Loucy (cell line): ENCODE data around the gene RCN2.

Experiments
- H2AFZ ChIP-seq: fragments of 200-600 bp; sonication (generic); 2 replicates; pipeline ENCODE4 v1.6.0; 2016; ENCODE audit warnings: antibody characterized with exemption, mild to moderate bottlenecking, low read length, moderate library complexity
- H3F3A ChIP-seq: fragments of 200-600 bp; 2 replicates; pipeline ENCODE4 v1.6.0; 2016; ENCODE audit warnings: antibody characterized with exemption, low read depth, mild to moderate bottlenecking
- H3K27me3 ChIP-seq: fragments of 200-600 bp; sonication (generic); 2 replicates; pipeline ENCODE4 v1.6.1; 2014; ENCODE audit warnings: low read length, mild to moderate bottlenecking; ENCODE audit not compliant: insufficient read depth, poor library complexity, severe bottlenecking
- H3K36me3 ChIP-seq: fragments of 200-600 bp; sonication (generic); 2 replicates; pipeline ENCODE4 v1.6.1; 2016; ENCODE audit warnings: low read length; ENCODE audit not compliant: insufficient read depth
- H3K4me1 ChIP-seq: fragments of 200-600 bp; sonication (generic); 2 replicates; pipeline ENCODE4 v1.5.1; 2014; ENCODE audit warnings: low read length, mild to moderate bottlenecking; ENCODE audit not compliant: insufficient read depth, poor library complexity, severe bottlenecking
- H3K4me2 ChIP-seq: fragments of 200-600 bp; sonication (generic); 2 replicates; pipeline ENCODE4 v1.6.0; 2014; ENCODE audit warnings: antibody characterized with exemption, low read length, low read depth, mild to moderate bottlenecking; ENCODE audit not compliant: poor library complexity, severe bottlenecking
- H3K4me3 ChIP-seq: fragments of 200-600 bp; sonication (generic); 2 replicates; pipeline ENCODE4 v1.5.1; 2014; ENCODE audit warnings: low read length, mild to moderate bottlenecking, mixed read lengths; ENCODE audit not compliant: poor library complexity, severe bottlenecking
- H3K79me2 ChIP-seq: fragments of 200-600 bp; sonication (generic); 2 replicates; pipeline ENCODE4 v1.6.1; 2014; ENCODE audit warnings: low read length; ENCODE audit not compliant: insufficient read depth
- H3K9ac ChIP-seq: fragments of 200-600 bp; sonication (generic); 2 replicates; pipeline ENCODE4 v1.6.0; 2014; ENCODE audit warnings: mild to moderate bottlenecking, low read depth, low read length, moderate library complexity; ENCODE audit not compliant: poor library complexity, severe bottlenecking
- H3K9me2 ChIP-seq: fragments of 200-600 bp; sonication (generic); replicated peaks from 2 replicates; pipeline ENCODE4 v1.6.1; 2016; ENCODE audit warnings: low read depth, low read length, mixed read lengths
- H3K9me3 ChIP-seq: fragments of 200-600 bp; sonication (generic); 2 replicates; pipeline ENCODE4 v1.6.1; 2014; ENCODE audit warnings: mild to moderate bottlenecking, antibody characterized with exemption, low read length, low read depth; ENCODE audit not compliant: insufficient read depth
- H4K20me1 ChIP-seq: fragments of 200-600 bp; sonication (generic); 2 replicates; pipeline ENCODE4 v1.6.0; 2014; ENCODE audit warnings: antibody characterized with exemption, low read length, mild to moderate bottlenecking; ENCODE audit not compliant: insufficient read depth, poor library complexity, severe bottlenecking
- EZH2phosphoT487 ChIP-seq: fragments of 200-600 bp; IDR thresholded peaks from 2 replicates; pipeline ENCODE4 v1.6.1; 2018; ENCODE audit warnings: antibody characterized with exemption, mild to moderate bottlenecking, moderate library complexity, borderline replicate concordance
- TF ChIP-seq, protein P1 (sequence below): fragments of 200-600 bp; sonication (generic); conservative IDR thresholded peaks from 2 replicates; pipeline ENCODE4 v1.5.1; 2014; ENCODE audit warnings: mild to moderate bottlenecking, antibody characterized with exemption, low read length

The RCN2 gene

DNA sequence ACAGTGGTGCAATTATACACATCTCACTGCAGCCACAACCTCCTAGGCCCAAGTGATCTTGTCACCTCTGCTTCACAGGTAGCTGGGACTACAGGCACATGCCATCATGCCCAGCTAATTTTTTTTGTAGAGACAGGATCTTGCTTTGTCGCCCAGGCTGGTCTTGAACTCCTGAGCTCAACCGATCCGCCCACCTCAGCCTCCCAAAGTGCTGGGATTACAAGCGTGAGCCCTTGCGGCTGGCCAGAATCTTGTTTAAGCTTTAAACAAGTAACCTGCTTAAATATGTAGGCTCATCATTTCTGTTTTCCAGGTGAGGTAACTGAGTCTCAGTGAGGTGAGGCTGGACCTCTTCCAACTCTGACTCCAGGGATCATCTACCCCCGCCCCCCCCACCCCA lies 55.7 kb downstream of the RCN2 start:
- no peak overlapping the region for H2AFZ ChIP-seq
- no peaks in the 10 kb centered on the region for H3K27me3 ChIP-seq
- TF ChIP-seq, protein P1, sequence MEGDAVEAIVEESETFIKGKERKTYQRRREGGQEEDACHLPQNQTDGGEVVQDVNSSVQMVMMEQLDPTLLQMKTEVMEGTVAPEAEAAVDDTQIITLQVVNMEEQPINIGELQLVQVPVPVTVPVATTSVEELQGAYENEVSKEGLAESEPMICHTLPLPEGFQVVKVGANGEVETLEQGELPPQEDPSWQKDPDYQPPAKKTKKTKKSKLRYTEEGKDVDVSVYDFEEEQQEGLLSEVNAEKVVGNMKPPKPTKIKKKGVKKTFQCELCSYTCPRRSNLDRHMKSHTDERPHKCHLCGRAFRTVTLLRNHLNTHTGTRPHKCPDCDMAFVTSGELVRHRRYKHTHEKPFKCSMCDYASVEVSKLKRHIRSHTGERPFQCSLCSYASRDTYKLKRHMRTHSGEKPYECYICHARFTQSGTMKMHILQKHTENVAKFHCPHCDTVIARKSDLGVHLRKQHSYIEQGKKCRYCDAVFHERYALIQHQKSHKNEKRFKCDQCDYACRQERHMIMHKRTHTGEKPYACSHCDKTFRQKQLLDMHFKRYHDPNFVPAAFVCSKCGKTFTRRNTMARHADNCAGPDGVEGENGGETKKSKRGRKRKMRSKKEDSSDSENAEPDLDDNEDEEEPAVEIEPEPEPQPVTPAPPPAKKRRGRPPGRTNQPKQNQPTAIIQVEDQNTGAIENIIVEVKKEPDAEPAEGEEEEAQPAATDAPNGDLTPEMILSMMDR, result no peak
- H3K9ac ChIP-seq, result no peak overlapping the region
- H3F3A ChIP-seq, result no peaks in the 10 kb centered on the region
- no peaks in the 10 kb centered on the region for H3K79me2 ChIP-seq
- H3K9me3 ChIP-seq, result no peaks in the 10 kb centered on the region
- no peak overlapping the region for H3K4me3 ChIP-seq
- peaks cover 18% of the 10 kb centered on the region for H3K4me1 ChIP-seq
- H3K4me2 ChIP-seq, result no peak overlapping the region
- H4K20me1 ChIP-seq, result no peaks in the 10 kb centered on the region
- H3K36me3 ChIP-seq, result no peaks in the 10 kb centered on the region
- H3K9me2 ChIP-seq, result no peaks in the 10 kb centered on the region

DNA sequence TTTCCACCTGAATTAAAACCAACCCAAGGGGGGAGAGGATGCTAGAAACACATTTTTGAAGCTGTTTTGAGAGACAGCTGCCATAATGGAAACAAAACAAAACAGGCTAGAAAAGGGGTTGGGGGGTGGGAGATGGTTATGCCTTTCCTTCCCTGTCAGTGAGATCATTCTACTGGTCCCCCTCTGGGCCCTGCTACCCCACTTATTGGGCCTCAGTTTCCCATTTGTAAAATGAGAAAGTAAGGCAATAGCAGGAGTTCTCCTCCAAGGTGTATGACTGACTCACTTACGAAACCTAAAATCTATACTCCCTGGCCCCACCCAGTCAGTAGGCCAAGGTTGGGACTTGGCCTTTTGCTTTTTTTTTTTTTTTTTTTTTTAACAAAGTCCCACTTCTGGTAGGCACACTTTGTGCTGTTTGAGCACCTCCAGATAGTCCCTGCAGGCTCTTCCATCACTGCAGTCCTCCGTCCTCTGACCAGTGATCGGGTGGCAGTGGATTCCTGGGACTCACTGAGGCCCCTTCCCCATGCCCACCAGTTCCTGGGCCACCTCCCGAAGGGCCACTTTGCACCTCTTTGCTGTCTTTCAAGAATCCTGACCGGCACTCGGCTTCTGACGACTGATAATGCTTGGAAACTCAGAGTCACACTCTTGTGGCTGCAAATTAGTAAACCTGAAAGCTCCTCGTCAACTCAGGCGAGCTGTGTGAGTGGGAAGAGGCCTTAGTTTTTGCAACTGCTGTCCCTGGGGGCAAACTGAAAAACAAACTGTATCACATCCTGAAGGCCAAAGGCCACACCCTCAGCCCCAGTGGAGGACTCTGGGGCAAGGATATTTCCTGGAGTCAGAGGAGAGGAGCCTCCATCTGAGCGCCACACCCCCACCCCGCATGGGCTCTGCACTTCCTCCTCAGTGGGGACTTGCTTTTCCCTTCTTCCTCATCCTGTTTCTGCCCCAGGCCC lies 56.6 kb downstream of the RCN2 start:
- peak overlapping the region; percentile 84 for H2AFZ ChIP-seq
- H3K27me3 ChIP-seq, result no peaks in the 10 kb centered on the region
- no peak overlapping the region for H3K4me3 ChIP-seq
- peak overlapping the region; percentile 48 for H3K4me2 ChIP-seq
- no peaks in the 10 kb centered on the region for H4K20me1 ChIP-seq
- H3K4me1 ChIP-seq, result peaks cover 19% of the 10 kb centered on the region
- H3F3A ChIP-seq, result no peaks in the 10 kb centered on the region
- H3K9ac ChIP-seq, result peak overlapping the region; percentile 61
- H3K79me2 ChIP-seq, result no peaks in the 10 kb centered on the region
- no peaks in the 10 kb centered on the region for H3K36me3 ChIP-seq
- no peak for TF ChIP-seq EZH2phosphoT487
- TF ChIP-seq, protein P1, result no peak
- no peaks in the 10 kb centered on the region for H3K9me3 ChIP-seq
- no peaks in the 10 kb centered on the region for H3K9me2 ChIP-seq

DNA sequence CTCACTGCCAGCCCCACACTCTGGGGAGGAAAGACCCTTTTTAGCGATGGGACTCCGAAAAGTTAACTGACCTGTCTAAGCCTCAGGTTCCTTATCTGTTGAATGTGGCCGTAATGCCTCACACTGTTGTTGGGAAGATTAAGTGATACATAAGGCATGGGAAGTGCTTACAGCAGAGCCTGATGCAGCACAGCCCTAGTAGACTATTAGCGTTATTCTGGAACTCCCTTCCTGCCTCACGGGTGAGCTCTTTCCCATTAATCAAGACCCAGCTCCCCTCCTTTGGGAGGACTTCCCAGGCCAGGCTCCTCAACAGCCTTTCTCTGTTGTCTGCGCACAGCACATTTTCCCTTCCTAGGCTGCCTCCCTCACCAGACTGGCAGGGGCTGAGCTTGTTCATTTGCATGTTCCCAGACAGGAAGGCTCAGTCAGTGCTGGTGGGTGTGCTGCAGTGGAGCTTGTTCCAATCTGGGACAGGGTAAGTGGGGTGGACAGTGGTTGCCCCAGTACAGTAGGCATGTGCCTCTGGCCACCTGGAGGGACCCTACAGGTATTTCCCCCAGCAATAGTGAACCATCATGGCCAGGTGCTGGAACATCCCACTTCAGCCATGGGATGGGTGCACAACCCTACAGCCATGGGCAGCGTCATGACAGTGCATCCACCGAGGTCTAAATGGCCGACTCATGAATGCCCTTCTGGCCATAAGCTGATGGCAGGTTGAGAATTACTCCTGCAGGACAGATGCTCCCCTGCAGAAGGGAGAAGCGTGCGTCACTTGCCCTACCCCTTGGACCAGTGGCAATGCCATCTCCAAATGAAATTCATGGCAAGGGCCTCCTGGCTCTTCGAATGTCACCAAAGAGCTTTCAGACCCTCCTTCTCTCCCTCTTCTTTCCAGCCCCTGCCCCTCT lies 57.6 kb downstream of the RCN2 start:
- H3K36me3 ChIP-seq, result no peaks in the 10 kb centered on the region
- H3K9ac ChIP-seq, result peak overlapping the region; percentile 61
- no peaks in the 10 kb centered on the region for H4K20me1 ChIP-seq
- peaks cover 28% of the 10 kb centered on the region for H3K4me1 ChIP-seq
- no peaks in the 10 kb centered on the region for H3K9me2 ChIP-seq
- peak overlapping the region; percentile 48 for H3K4me2 ChIP-seq
- peak overlapping the region; percentile 84 for H2AFZ ChIP-seq
- H3K4me3 ChIP-seq, result no peak overlapping the region
- TF ChIP-seq, protein P1, result no peak
- TF ChIP-seq EZH2phosphoT487, result no peak
- no peaks in the 10 kb centered on the region for H3F3A ChIP-seq
- H3K79me2 ChIP-seq, result no peaks in the 10 kb centered on the region
- no peaks in the 10 kb centered on the region for H3K27me3 ChIP-seq
- H3K9me3 ChIP-seq, result no peaks in the 10 kb centered on the region
